ENCODE results near the gene NFE2L1. TPM values are rescaled to one million over a fixed set of nuclear protein-coding genes. Genes with fewer than 3 reads are reported as not detected.
"Not testable (repeated sequence)": the region's sequence is repeated elsewhere in the genome, so short reads cannot be mapped to it uniquely, and the experiment has no call there.

NFE2L1 gene
- total RNA-seq, 1 donor from 2014 or later = 93.4 TPM

GRCh38 chr17:48006936-48007709, 41.0 kb upstream of the NFE2L1 start:
- peaks cover 12 to 19% (median 17%) of the 10 kb centered on the region in 3 donors for H3K27me3 ChIP-seq (ENCODE audit: control insufficient read depth in 3 of 3, insufficient read depth in 3 of 3, low read length in 3 of 3)
- no peak overlapping the region for H3K4me3 ChIP-seq (ENCODE audit: low read length in 3 of 3)
- H3K4me1 ChIP-seq (ENCODE audit: control insufficient read depth in 3 of 3, insufficient read depth in 3 of 3, low read length in 3 of 3) = peaks cover 10 to 18% (median 11%) of the 10 kb centered on the region in 3 donors
- no peaks in the 10 kb centered on the region for H3K36me3 ChIP-seq (ENCODE audit: control insufficient read depth in 3 of 3, insufficient read depth in 3 of 3, low read length in 3 of 3)
- no peaks in the 10 kb centered on the region for H3K9me3 ChIP-seq (ENCODE audit: control insufficient read depth in 3 of 3, low read length in 3 of 3)
- H3K27ac ChIP-seq (ENCODE audit: low read depth, low read length) = no peak overlapping the region
- H3K9ac ChIP-seq (ENCODE audit: low read depth in 1 of 3, low read length in 3 of 3) = no peak overlapping the region

- Histone ChIP-seq H3K27ac (ENCODE audit: low read depth, low read length) (no peak overlapping the region), H3K4me1 (ENCODE audit: control insufficient read depth in 3 of 3, insufficient read depth in 3 of 3, low read length in 3 of 3) (peaks cover 5 to 13% (median 11%) of the 10 kb centered on the region in 3 donors), H3K4me3 (ENCODE audit: low read length in 3 of 3) (no peak overlapping the region), H3K9ac (ENCODE audit: low read depth in 1 of 3, low read length in 3 of 3) (no peak overlapping the region), H3K36me3 (ENCODE audit: control insufficient read depth in 3 of 3, insufficient read depth in 3 of 3, low read length in 3 of 3) (no peaks in the 10 kb centered on the region), H3K27me3 (ENCODE audit: control insufficient read depth in 3 of 3, insufficient read depth in 3 of 3, low read length in 3 of 3) (peaks cover 28 to 37% (median 33%) of the 10 kb centered on the region in 3 donors), H3K9me3 (ENCODE audit: control insufficient read depth in 3 of 3, low read length in 3 of 3) (no peaks in the 10 kb centered on the region)
Observed at GRCh38 chr17:48010193-48010592, 38.0 kb upstream of the NFE2L1 start.

- H3K9me3 ChIP-seq (ENCODE audit: control insufficient read depth in 3 of 3, low read length in 3 of 3) = no peaks in the 10 kb centered on the region
- H3K9ac ChIP-seq (ENCODE audit: low read depth in 1 of 3, low read length in 3 of 3) = peak overlapping the region in 1 of 3 donors; percentile 3
- peak overlapping the region; percentile 6 to 54 (median 35) for H3K4me3 ChIP-seq (ENCODE audit: low read length in 3 of 3)
- no peak overlapping the region for H3K27ac ChIP-seq (ENCODE audit: low read depth, low read length)
- peaks cover 28 to 43% (median 32%) of the 10 kb centered on the region in 3 donors for H3K27me3 ChIP-seq (ENCODE audit: control insufficient read depth in 3 of 3, insufficient read depth in 3 of 3, low read length in 3 of 3)
- peaks cover 5 to 13% (median 11%) of the 10 kb centered on the region in 3 donors for H3K4me1 ChIP-seq (ENCODE audit: control insufficient read depth in 3 of 3, insufficient read depth in 3 of 3, low read length in 3 of 3)
- H3K36me3 ChIP-seq (ENCODE audit: control insufficient read depth in 3 of 3, insufficient read depth in 3 of 3, low read length in 3 of 3) = no peaks in the 10 kb centered on the region
Observed at GRCh38 chr17:48011405-48012150, 36.6 kb upstream of the NFE2L1 start.

- Histone ChIP-seq H3K4me1 (ENCODE audit: control insufficient read depth in 3 of 3, insufficient read depth in 3 of 3, low read length in 3 of 3) (peaks cover 5 to 13% (median 11%) of the 10 kb centered on the region in 3 donors), H3K36me3 (ENCODE audit: control insufficient read depth in 3 of 3, insufficient read depth in 3 of 3, low read length in 3 of 3) (no peaks in the 10 kb centered on the region), H3K9me3 (ENCODE audit: control insufficient read depth in 3 of 3, low read length in 3 of 3) (no peaks in the 10 kb centered on the region), H3K9ac (ENCODE audit: low read depth in 1 of 3, low read length in 3 of 3) (no peak overlapping the region), H3K27ac (ENCODE audit: low read depth, low read length) (no peak overlapping the region), H3K4me3 (ENCODE audit: low read length in 3 of 3) (peak overlapping the region; percentile 35 to 54 (median 35)), H3K27me3 (ENCODE audit: control insufficient read depth in 3 of 3, insufficient read depth in 3 of 3, low read length in 3 of 3) (peaks cover 28 to 43% (median 32%) of the 10 kb centered on the region in 3 donors)
Observed at GRCh38 chr17:48012151-48012520, 36.0 kb upstream of the NFE2L1 start.

- no peaks in the 10 kb centered on the region for H3K9me3 ChIP-seq (ENCODE audit: control insufficient read depth in 3 of 3, low read length in 3 of 3)
- H3K27me3 ChIP-seq (ENCODE audit: control insufficient read depth in 3 of 3, insufficient read depth in 3 of 3, low read length in 3 of 3) = peaks cover 28 to 43% (median 32%) of the 10 kb centered on the region in 3 donors
- no peaks in the 10 kb centered on the region for H3K36me3 ChIP-seq (ENCODE audit: control insufficient read depth in 3 of 3, insufficient read depth in 3 of 3, low read length in 3 of 3)
- peaks cover 5 to 13% (median 11%) of the 10 kb centered on the region in 3 donors for H3K4me1 ChIP-seq (ENCODE audit: control insufficient read depth in 3 of 3, insufficient read depth in 3 of 3, low read length in 3 of 3)
- no peak overlapping the region for H3K27ac ChIP-seq (ENCODE audit: low read depth, low read length)
- H3K4me3 ChIP-seq (ENCODE audit: low read length in 3 of 3) = no peak overlapping the region
- H3K9ac ChIP-seq (ENCODE audit: low read depth in 1 of 3, low read length in 3 of 3) = no peak overlapping the region
Observed at GRCh38 chr17:48012654-48013053, 35.5 kb upstream of the NFE2L1 start.

- no peak overlapping the region for H3K9ac ChIP-seq (ENCODE audit: low read depth in 1 of 3, low read length in 3 of 3)
Observed at GRCh38 chr17:48013876-48014594, 34.1 kb upstream of the NFE2L1 start.

GRCh38 chr17:48014595-48015111, 33.5 kb upstream of the NFE2L1 start:
- Histone ChIP-seq H3K4me3 (ENCODE audit: low read length in 3 of 3) (no peak overlapping the region), H3K9ac (ENCODE audit: low read depth in 1 of 3, low read length in 3 of 3) (no peak overlapping the region), H3K27ac (ENCODE audit: low read depth, low read length) (no peak overlapping the region), H3K9me3 (ENCODE audit: control insufficient read depth in 3 of 3, low read length in 3 of 3) (no peaks in the 10 kb centered on the region), H3K36me3 (ENCODE audit: control insufficient read depth in 3 of 3, insufficient read depth in 3 of 3, low read length in 3 of 3) (no peaks in the 10 kb centered on the region), H3K4me1 (ENCODE audit: control insufficient read depth in 3 of 3, insufficient read depth in 3 of 3, low read length in 3 of 3) (peaks cover 5 to 13% (median 11%) of the 10 kb centered on the region in 3 donors), H3K27me3 (ENCODE audit: control insufficient read depth in 3 of 3, insufficient read depth in 3 of 3, low read length in 3 of 3) (peaks cover 28 to 45% (median 30%) of the 10 kb centered on the region in 3 donors)

More at GRCh38 chr17:48013876-48014594, 34.1 kb upstream of the NFE2L1 start:
- H3K4me3 ChIP-seq (ENCODE audit: low read length in 3 of 3) = no peak overlapping the region
- peaks cover 28 to 45% (median 32%) of the 10 kb centered on the region in 3 donors for H3K27me3 ChIP-seq (ENCODE audit: control insufficient read depth in 3 of 3, insufficient read depth in 3 of 3, low read length in 3 of 3)
- H3K9me3 ChIP-seq (ENCODE audit: control insufficient read depth in 3 of 3, low read length in 3 of 3) = no peaks in the 10 kb centered on the region
- H3K4me1 ChIP-seq (ENCODE audit: control insufficient read depth in 3 of 3, insufficient read depth in 3 of 3, low read length in 3 of 3) = peaks cover 5 to 13% (median 11%) of the 10 kb centered on the region in 3 donors
- H3K36me3 ChIP-seq (ENCODE audit: control insufficient read depth in 3 of 3, insufficient read depth in 3 of 3, low read length in 3 of 3) = no peaks in the 10 kb centered on the region
- no peak overlapping the region for H3K27ac ChIP-seq (ENCODE audit: low read depth, low read length)

- H3K36me3 ChIP-seq (ENCODE audit: control insufficient read depth in 3 of 3, insufficient read depth in 3 of 3, low read length in 3 of 3) = no peaks in the 10 kb centered on the region
- H3K9me3 ChIP-seq (ENCODE audit: control insufficient read depth in 3 of 3, low read length in 3 of 3) = no peaks in the 10 kb centered on the region
- no peak overlapping the region for H3K9ac ChIP-seq (ENCODE audit: low read depth in 1 of 3, low read length in 3 of 3)
- no peak overlapping the region for H3K4me3 ChIP-seq (ENCODE audit: low read length in 3 of 3)
- peaks cover 25 to 41% (median 28%) of the 10 kb centered on the region in 3 donors for H3K27me3 ChIP-seq (ENCODE audit: control insufficient read depth in 3 of 3, insufficient read depth in 3 of 3, low read length in 3 of 3)
- no peak overlapping the region for H3K27ac ChIP-seq (ENCODE audit: low read depth, low read length)
- H3K4me1 ChIP-seq (ENCODE audit: control insufficient read depth in 3 of 3, insufficient read depth in 3 of 3, low read length in 3 of 3) = peaks cover 5 to 13% (median 11%) of the 10 kb centered on the region in 3 donors
Observed at GRCh38 chr17:48016112-48016511, 32.0 kb upstream of the NFE2L1 start.

GRCh38 chr17:48017817-48018158, 30.4 kb upstream of the NFE2L1 start:
- H3K4me3 ChIP-seq (ENCODE audit: low read length in 3 of 3); H3K4me1 ChIP-seq (ENCODE audit: control insufficient read depth in 3 of 3, insufficient read depth in 3 of 3, low read length in 3 of 3); H3K27ac ChIP-seq (ENCODE audit: low read depth, low read length); H3K9ac ChIP-seq (ENCODE audit: low read depth in 1 of 3, low read length in 3 of 3); H3K9me3 ChIP-seq (ENCODE audit: control insufficient read depth in 3 of 3, low read length in 3 of 3); H3K36me3 ChIP-seq (ENCODE audit: control insufficient read depth in 3 of 3, insufficient read depth in 3 of 3, low read length in 3 of 3): not testable (repeated sequence)
- H3K27me3 ChIP-seq (ENCODE audit: control insufficient read depth in 3 of 3, insufficient read depth in 3 of 3, low read length in 3 of 3) = peaks cover 10 to 27% (median 13%) of the 10 kb centered on the region in 3 donors
